Prostate gland (tissue), 2 donors: ENCODE results near the gene SPC25.

Experiments
- CTCF ChIP-seq, 4 experiments: fragments of 200-600 bp in 2 of 4; fragments of 450-650 bp in 2 of 4; sonication (generic) in 2 of 4; IDR thresholded peaks; 1 replicate in 3 of 4; 2 replicates in 1 of 4; pipeline ENCODE4 v1.5.1; 2016 to 2019; ENCODE audit warnings: antibody characterized with exemption in 4 of 4, mild to moderate bottlenecking in 2 of 4, moderate library complexity in 2 of 4
- POLR2A ChIP-seq: fragments of 450-650 bp; IDR thresholded peaks from one replicate; pipeline ENCODE4 v1.6.1; 2016; ENCODE audit warnings: antibody characterized with exemption, mild to moderate bottlenecking
- POLR2AphosphoS5 ChIP-seq: sonication (generic); formaldehyde crosslinking; IDR thresholded peaks from one replicate; pipeline ENCODE4 v1.6.1; 2017; ENCODE audit warnings: antibody characterized with exemption

GRCh38 chr2:168930242-168930641 lies 40.0 kb upstream of the SPC25 start:
- TF ChIP-seq CTCF (IDR thresholded peaks at IDR 0.05) (no peak), POLR2AphosphoS5 (no peak), POLR2A (no peak)
